Immature natural killer cell (primary cell): Measurements from ENCODE around the gene LYVE1. TPM values are rescaled to one million over a fixed set of nuclear protein-coding genes. Genes with fewer than 3 reads are reported as not detected.
A peak's percentile ranks its signal among the peaks of the same experiment; 100 is the strongest.

Experiments
- DNase-seq, 3 donors: peaks; one replicate each; pipeline ENCODE4 v3.0.0; 2022; ENCODE audit warnings: mixed read lengths in 1 of 3
- H3K27ac Mint-ChIP-seq, 6 donors: one replicate each; pipeline ENCODE4 v1.8.0; 2020; ENCODE audit warnings: mixed read lengths in 6 of 6, mild to moderate bottlenecking in 5 of 6, inconsistent platforms in 4 of 6, moderate library complexity in 3 of 6
- H3K27me3 Mint-ChIP-seq, 3 donors: one replicate each; pipeline ENCODE4 v1.8.0; 2020 to 2021; ENCODE audit warnings: low read depth in 3 of 3, mild to moderate bottlenecking in 3 of 3, mixed read lengths in 3 of 3, moderate library complexity in 3 of 3, inconsistent platforms in 1 of 3
- H3K36me3 Mint-ChIP-seq, 3 donors: one replicate each; pipeline ENCODE4 v1.8.0; 2020; ENCODE audit warnings: mixed read lengths in 3 of 3, inconsistent platforms in 2 of 3, mild to moderate bottlenecking in 2 of 3
- H3K4me1 Mint-ChIP-seq, 2 donors: one replicate each; pipeline ENCODE4 v1.8.0; 2020; ENCODE audit warnings: inconsistent platforms in 2 of 2, mild to moderate bottlenecking in 2 of 2, mixed read lengths in 2 of 2, moderate library complexity in 1 of 2
- H3K4me3 Mint-ChIP-seq, 5 donors: one replicate each; pipeline ENCODE4 v1.8.0; 2020; ENCODE audit warnings: mild to moderate bottlenecking in 5 of 5, mixed read lengths in 5 of 5, inconsistent platforms in 3 of 5, moderate library complexity in 3 of 5
- H3K9me3 Mint-ChIP-seq, 6 donors: one replicate each; pipeline ENCODE4 v1.8.0; 2020; ENCODE audit warnings: mild to moderate bottlenecking in 6 of 6, mixed read lengths in 6 of 6, inconsistent platforms in 4 of 6, moderate library complexity in 3 of 6
- polyA plus RNA-seq, 3 donors: library from polyadenylated mRNA; unstranded; fragments of 300-500 nt; fragmentation: Illumina TruSeq; gene quantifications; one replicate each; pipeline ENCODE4 v1.2.3, GENCODE V29; 2021

The LYVE1 gene
- polyA plus RNA-seq, 3 donors from 2014 or later: not detected

DNA sequence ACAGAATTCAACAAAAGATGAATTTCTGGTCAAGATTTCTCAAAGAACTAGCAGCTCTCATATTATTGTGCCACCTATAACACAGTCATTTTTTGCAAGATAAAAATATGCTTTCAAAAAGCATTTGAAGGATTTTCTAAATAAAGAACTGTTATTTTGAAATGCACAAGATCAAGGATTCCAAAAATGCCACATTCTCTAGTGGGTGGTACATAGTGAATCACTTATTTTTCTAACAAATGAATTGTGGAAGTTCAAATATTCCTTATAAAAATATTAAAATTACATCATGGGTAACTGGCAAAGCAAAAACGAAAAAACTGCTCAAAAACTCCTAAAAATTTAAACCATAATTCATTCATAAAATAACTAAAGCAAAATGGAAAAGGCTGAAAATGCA, 29.5 kb downstream of the LYVE1 start:
- H3K4me1 Mint-ChIP-seq: peaks cover 11 to 19% of the 10 kb centered on the region in 2 donors
- H3K27ac Mint-ChIP-seq: no peak overlapping the region
- peaks cover 0 to 8% (median 7%) of the 10 kb centered on the region in 3 donors for H3K27me3 Mint-ChIP-seq
- H3K4me3 Mint-ChIP-seq: no peak overlapping the region
- H3K9me3 Mint-ChIP-seq: no peaks in the 10 kb centered on the region
- H3K36me3 Mint-ChIP-seq: peaks cover 0 to under 1% (median under 1%) of the 10 kb centered on the region in 3 donors
- DNase-seq: no peak

DNA sequence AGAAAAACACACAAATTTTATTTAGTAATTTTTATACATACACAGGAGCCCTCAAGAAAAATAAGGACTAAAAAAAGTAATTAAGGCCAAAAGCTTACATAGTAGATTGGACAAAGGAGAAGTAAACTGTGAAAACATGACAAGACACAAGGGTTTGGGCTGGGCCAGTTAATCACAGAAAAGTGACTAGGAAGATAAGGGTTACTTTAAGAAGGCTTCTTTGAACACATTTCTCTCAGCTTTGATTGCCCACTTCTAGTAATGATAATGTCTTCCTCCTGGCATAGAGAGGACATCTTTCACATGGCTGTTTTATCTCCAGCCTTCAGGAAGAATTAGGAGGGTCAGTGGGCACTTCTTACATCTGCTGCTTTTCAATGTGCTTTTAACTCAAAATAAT, 30.9 kb downstream of the LYVE1 start:
- Mint-ChIP-seq H3K27ac (no peak overlapping the region), H3K9me3 (no peaks in the 10 kb centered on the region), H3K27me3 (peaks cover 0 to 5% (median 4%) of the 10 kb centered on the region in 3 donors), H3K4me3 (no peak overlapping the region), H3K36me3 (peaks cover 8 to 10% (median 10%) of the 10 kb centered on the region in 3 donors), H3K4me1 (peaks cover 11 to 19% of the 10 kb centered on the region in 2 donors)
- DNase-seq: no peak

DNA sequence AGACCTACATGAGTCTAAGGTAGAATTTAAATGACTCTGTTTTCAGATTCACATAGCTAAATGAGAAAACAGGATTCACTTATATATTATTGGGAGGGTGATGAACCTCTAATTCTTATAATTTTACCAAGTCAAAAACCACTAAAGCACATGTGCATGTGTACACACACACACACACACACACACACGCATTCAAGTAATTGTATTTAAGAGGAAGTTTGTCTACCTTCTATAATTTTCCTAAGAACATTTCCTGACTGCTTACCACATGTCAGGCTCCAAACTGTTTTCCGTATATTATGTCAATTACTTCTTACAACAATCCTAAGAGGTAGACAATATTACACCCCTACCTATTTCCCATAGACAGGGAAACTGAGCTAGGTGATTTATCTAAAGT, 34.1 kb downstream of the LYVE1 start:
- DNase-seq: no peak
- H3K4me1 Mint-ChIP-seq: no peaks in the 10 kb centered on the region
- no peaks in the 10 kb centered on the region for H3K9me3 Mint-ChIP-seq
- H3K27ac Mint-ChIP-seq: no peak overlapping the region
- H3K27me3 Mint-ChIP-seq: no peaks in the 10 kb centered on the region
- peaks cover 20 to 31% (median 25%) of the 10 kb centered on the region in 3 donors for H3K36me3 Mint-ChIP-seq
- H3K4me3 Mint-ChIP-seq: no peak overlapping the region

DNA sequence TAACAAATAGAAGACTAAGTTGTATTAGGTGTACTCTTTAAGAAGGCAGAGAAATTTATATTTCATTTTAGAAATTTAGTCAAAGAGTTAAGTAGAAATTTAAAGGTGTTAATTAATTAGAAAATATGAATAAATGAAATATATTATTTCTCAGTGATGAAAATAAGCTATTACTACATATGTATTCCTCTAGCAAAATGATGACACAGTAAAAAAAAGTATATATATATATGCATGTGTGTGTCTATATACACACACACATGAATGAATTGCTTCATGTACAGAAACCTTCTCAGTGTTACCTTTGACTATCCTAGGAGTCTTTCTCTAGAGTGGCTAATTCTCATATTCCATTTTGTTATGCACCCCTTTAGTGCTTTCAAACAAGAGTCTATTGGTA, 35.1 kb downstream of the LYVE1 start:
- DNase-seq: no peak
- Mint-ChIP-seq H3K27me3 (no peaks in the 10 kb centered on the region), H3K9me3 (no peaks in the 10 kb centered on the region), H3K4me1 (no peaks in the 10 kb centered on the region), H3K36me3 (peaks cover 22 to 38% (median 31%) of the 10 kb centered on the region in 3 donors), H3K4me3 (no peak overlapping the region), H3K27ac (no peak overlapping the region)

DNA sequence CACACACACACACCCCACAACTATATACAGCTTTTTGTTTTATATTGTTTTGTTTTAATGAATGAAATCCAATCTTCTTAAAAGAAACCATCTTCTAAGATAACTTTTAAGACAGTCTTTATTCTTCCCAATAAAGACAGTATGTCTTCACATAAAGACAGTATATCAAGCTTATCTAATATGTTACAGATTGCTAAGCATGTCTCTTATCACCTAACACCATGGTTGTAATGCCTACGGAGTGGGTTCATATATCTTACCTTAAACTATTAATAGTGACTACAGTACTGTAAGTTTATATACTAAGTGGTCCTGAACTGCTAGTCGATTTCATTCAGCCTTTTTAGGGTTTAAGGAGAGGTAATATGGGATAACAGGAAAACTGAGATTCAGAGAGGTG, 35.9 kb downstream of the LYVE1 start:
- H3K9me3 Mint-ChIP-seq: no peaks in the 10 kb centered on the region
- no peak for DNase-seq

DNA sequence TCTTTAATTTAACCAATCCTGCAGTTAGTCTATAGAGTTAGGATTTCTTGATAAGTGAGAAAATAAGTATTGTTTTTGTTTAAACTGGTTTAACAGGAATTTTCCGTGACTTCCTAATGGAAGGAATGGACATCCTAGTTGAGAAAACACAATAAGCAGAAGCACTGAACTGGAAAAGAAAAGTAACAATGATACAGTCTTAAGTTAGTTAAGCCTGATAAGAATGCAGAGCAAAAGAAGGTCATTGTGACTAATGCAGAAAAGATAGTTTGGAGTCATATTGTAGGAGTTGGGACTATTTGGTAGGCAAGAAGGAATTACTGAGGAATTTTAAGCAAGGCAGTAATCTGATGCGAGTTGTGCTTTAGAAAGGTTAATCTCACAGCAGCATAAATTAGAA, 39.2 kb downstream of the LYVE1 start:
- peaks cover 44 to 66% (median 53%) of the 10 kb centered on the region in 3 donors for H3K36me3 Mint-ChIP-seq
- H3K27ac Mint-ChIP-seq: no peak overlapping the region

More for the DNA sequence above, 35.9 kb downstream of the LYVE1 start:
- no peaks in the 10 kb centered on the region for H3K27me3 Mint-ChIP-seq
- no peak overlapping the region for H3K27ac Mint-ChIP-seq
- peaks cover 24 to 41% (median 33%) of the 10 kb centered on the region in 3 donors for H3K36me3 Mint-ChIP-seq
- no peak overlapping the region for H3K4me3 Mint-ChIP-seq
- no peaks in the 10 kb centered on the region for H3K4me1 Mint-ChIP-seq

DNA sequence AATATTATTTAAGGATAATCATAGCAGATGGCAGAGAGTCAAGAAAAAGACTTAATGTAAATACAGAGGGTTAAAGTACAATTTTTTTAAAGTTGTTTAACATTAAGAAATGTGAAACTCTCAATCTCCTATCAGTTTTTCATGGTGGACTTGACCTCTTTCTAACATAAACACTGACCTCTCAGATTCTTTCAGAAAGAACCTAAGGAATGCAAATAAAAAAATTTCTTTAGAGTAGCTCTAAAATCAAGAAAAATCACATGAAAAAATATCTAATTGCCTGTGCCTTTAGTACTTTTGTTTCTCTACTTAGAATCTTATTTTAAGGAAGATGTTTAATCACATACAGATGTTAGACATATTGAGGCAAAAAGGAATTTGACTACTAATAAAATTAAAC, 40.3 kb downstream of the LYVE1 start:
- Mint-ChIP-seq H3K4me3 (no peak overlapping the region), H3K36me3 (peaks cover 42 to 67% (median 47%) of the 10 kb centered on the region in 3 donors), H3K27ac (no peak overlapping the region), H3K9me3 (no peaks in the 10 kb centered on the region), H3K4me1 (no peaks in the 10 kb centered on the region), H3K27me3 (no peaks in the 10 kb centered on the region)
- DNase-seq: no peak

More for the DNA sequence above, 39.2 kb downstream of the LYVE1 start:
- Mint-ChIP-seq H3K27me3 (no peaks in the 10 kb centered on the region), H3K9me3 (no peaks in the 10 kb centered on the region), H3K4me3 (no peak overlapping the region), H3K4me1 (no peaks in the 10 kb centered on the region)
- no peak for DNase-seq

DNA sequence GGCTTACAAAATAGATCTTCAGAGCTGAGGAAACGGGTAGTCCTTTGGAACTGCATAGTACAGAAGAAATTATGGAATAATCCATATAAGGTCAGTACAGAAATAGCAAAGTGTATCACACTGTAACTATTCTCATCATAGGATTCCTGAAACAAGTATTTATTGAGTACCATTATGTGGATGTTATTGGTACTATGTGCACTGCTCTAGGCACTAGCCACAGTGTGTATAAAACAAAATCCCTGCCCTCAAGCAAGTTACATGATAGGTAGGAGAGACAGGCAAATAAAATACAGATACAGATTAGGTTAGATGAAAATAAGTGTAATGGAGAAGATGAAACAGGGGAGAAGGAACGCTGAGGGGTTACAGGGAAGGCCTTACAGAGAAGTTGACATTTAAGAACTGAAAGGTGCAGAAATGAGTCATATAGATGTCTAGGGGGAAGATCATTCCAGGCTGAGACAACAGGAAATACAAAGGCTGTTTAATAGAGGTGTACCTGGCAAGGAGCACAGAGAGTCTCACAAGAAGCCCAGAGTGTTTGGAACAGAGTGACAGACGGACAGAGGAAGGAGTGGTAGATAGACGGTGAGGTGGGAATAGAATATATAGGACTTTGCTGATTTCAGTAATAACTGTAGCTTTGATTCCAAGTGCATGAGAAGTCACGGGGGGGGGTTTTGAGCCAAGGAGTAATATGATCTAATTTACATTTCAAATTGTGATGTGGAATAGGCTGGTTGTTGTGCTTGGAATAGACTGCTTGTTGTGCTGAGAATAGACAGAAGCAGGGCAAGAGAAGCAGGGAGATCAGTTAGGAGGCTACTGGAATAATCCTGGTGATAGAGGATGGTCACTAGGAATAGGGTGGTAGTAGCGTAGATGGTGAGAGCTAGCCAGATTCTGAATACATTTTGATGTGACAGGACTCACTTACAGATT, 41.2 kb downstream of the LYVE1 start:
- no peak for DNase-seq
- H3K9me3 Mint-ChIP-seq: no peaks in the 10 kb centered on the region
- peak overlapping the region in 1 of 6 donors; percentile 52 for H3K27ac Mint-ChIP-seq
- peaks cover 41 to 60% (median 42%) of the 10 kb centered on the region in 3 donors for H3K36me3 Mint-ChIP-seq
- no peaks in the 10 kb centered on the region for H3K4me1 Mint-ChIP-seq
- H3K4me3 Mint-ChIP-seq: no peak overlapping the region
- no peaks in the 10 kb centered on the region for H3K27me3 Mint-ChIP-seq

DNA sequence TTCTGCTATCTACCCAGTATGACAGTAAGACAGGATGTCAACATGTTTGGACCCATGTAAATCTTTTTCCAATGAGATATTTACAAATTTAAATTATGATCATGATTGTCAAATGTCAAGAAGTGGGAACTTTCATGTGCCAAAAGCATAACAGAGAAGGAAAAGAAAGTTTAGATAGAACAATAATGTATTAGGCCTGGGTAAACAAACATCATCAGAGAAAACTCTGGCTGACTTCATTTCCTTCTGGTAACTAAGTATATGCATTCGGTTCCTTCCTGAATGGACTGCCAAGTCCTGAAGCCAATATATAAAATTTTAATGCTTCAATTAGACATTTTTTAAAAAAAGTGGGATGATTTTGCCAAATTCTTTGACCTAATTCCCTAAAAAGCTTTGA, 44.0 kb downstream of the LYVE1 start:
- DNase-seq: no peak
- Mint-ChIP-seq H3K4me3 (no peak overlapping the region), H3K27ac (no peak overlapping the region), H3K4me1 (no peaks in the 10 kb centered on the region), H3K27me3 (no peaks in the 10 kb centered on the region), H3K36me3 (peaks cover 39 to 56% (median 40%) of the 10 kb centered on the region in 3 donors), H3K9me3 (no peaks in the 10 kb centered on the region)

DNA sequence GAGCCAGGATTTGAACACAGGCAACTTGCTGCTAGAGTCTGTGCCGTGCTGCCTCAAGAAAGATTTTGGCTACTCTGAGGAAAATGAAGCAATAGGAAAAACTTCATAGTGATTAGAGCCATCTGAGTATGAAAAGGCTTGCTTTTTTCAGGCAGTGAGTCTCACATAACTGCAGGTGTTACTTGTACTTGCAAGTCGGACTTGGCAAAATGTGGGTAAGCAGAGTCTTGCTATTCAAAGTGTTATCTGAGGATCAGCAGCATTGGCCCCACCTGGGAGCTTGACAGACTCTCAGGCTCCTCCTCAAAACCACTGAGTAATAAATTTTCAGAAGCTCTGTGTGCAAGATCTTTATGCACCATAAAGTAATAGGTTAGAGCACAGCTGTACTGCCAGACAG, 45.5 kb downstream of the LYVE1 start:
- Mint-ChIP-seq H3K27me3 (no peaks in the 10 kb centered on the region), H3K4me1 (no peaks in the 10 kb centered on the region), H3K9me3 (no peaks in the 10 kb centered on the region), H3K36me3 (peaks cover 33 to 57% (median 39%) of the 10 kb centered on the region in 3 donors), H3K27ac (no peak overlapping the region), H3K4me3 (no peak overlapping the region)
- DNase-seq: no peak

DNA sequence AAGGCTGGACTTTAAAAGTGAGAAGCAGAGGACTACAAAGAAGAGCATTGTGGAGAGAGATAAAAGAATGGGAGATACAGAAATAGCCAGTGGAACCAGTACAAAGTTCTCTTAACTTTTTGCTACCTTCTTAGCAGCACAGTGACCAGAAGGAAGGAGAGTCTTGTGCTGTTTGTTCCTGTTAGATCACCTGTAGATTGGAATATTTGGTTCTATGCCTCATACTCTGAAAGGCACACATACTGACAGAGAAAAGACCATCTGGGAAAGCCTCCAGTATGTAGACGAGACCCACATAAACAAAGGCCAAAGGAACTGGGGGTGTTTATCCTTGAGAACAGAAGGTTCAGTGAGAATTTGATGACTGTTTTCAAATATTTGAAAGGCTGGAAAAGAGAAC, 46.2 kb downstream of the LYVE1 start:
- Mint-ChIP-seq H3K36me3 (peaks cover 34 to 59% (median 36%) of the 10 kb centered on the region in 3 donors), H3K4me3 (no peak overlapping the region), H3K4me1 (no peaks in the 10 kb centered on the region), H3K27me3 (no peaks in the 10 kb centered on the region), H3K27ac (no peak overlapping the region), H3K9me3 (no peaks in the 10 kb centered on the region)
- no peak for DNase-seq

DNA sequence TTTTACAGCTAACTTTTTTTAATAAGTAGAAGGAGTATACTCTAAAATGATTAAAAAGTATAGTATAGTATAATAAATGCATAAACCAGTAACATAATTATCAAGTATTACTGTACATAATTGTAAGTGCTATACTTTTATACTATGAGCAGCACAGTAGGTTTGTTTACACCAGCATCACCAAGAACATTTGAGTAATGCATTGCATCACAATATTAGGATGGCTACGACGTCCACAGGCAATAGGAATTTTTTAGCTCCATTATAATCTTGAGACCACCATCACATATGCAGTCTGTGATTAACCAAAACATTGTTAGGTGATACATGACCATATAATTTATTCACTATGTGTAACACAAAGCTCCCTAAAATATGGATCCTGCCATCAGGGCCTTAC, 47.9 kb downstream of the LYVE1 start:
- Mint-ChIP-seq H3K27me3 (no peaks in the 10 kb centered on the region), H3K4me1 (no peaks in the 10 kb centered on the region), H3K9me3 (no peaks in the 10 kb centered on the region), H3K36me3 (peaks cover 25 to 54% (median 33%) of the 10 kb centered on the region in 3 donors), H3K27ac (no peak overlapping the region), H3K4me3 (no peak overlapping the region)
- no peak for DNase-seq

DNA sequence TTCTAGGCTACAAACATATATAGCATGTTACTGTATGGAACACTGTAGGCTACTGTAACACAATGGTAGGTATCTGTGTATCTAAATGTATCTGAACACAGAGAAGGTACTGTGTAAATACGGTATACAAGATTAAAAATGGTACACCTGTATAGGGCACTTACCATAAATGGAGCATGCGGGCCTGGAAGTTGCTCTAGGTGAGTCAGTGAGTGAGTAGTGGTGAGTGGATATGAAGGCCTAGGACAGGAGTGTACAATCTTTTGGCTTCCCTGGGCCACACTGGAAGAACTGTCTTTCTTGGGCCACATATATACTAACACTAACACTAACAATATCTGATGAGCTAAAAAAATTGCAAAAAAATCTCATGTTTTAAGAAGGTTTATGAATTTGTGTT, 48.8 kb downstream of the LYVE1 start:
- DNase-seq: no peak
- Mint-ChIP-seq H3K4me1 (no peaks in the 10 kb centered on the region), H3K36me3 (peaks cover 18 to 51% (median 26%) of the 10 kb centered on the region in 3 donors), H3K9me3 (no peaks in the 10 kb centered on the region), H3K27me3 (no peaks in the 10 kb centered on the region), H3K27ac (no peak overlapping the region), H3K4me3 (no peak overlapping the region)

DNA sequence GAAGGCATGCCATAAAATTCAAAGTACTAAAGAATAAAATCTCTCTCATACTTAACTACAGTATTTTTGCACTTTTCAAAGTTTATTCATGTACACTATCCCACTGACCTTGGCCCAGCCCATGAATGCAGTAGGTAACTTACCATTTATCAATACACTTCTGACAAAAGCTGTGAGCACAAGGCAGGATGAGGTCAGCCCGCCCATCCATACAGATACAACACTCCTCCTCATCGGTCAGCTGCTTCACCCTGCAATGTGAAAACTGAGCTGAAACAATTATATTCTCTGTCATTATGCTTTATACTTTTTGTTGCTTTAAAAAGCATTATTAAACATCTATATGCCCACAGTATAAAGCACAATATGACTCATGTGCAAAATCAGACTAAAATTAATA, 49.6 kb downstream of the LYVE1 start:
- DNase-seq: no peak
- H3K9me3 Mint-ChIP-seq: no peaks in the 10 kb centered on the region
- peaks cover 18 to 53% (median 26%) of the 10 kb centered on the region in 3 donors for H3K36me3 Mint-ChIP-seq
- H3K27ac Mint-ChIP-seq: no peak overlapping the region
- H3K27me3 Mint-ChIP-seq: no peaks in the 10 kb centered on the region
- no peaks in the 10 kb centered on the region for H3K4me1 Mint-ChIP-seq
- no peak overlapping the region for H3K4me3 Mint-ChIP-seq
